RKO (cell line): ENCODE results near the gene SGMS1.
"Not testable (repeated sequence)": the region's sequence is repeated elsewhere in the genome, so short reads cannot be mapped to it uniquely, and the experiment has no call there.

Experiments used
- DNase-seq: peaks from one replicate; pipeline ENCODE4 v3.0.0-alpha.2; 2016; ENCODE audit warnings: low spot score

Gene SGMS1

DNA sequence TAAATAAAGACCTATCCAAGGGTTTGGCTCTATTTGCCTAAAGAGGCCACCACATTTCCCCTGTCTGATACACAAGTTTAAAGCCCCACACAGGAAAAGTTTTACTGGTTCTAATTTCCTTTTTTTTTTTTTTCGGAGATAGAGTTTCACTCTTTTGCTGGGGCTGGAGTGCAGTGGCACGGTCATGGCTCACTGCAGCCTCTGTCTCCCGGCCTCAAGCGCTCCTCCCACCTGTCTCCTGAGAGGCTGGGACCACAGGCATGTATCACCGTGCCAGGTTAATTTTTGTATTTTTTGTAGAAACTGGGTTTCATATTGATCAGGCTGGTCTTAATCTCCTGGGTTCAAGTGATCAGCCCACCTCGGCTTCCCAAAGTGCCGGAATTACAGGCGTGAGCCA, 319.1 kb downstream of the SGMS1 start:
- DNase-seq: no peak

DNA sequence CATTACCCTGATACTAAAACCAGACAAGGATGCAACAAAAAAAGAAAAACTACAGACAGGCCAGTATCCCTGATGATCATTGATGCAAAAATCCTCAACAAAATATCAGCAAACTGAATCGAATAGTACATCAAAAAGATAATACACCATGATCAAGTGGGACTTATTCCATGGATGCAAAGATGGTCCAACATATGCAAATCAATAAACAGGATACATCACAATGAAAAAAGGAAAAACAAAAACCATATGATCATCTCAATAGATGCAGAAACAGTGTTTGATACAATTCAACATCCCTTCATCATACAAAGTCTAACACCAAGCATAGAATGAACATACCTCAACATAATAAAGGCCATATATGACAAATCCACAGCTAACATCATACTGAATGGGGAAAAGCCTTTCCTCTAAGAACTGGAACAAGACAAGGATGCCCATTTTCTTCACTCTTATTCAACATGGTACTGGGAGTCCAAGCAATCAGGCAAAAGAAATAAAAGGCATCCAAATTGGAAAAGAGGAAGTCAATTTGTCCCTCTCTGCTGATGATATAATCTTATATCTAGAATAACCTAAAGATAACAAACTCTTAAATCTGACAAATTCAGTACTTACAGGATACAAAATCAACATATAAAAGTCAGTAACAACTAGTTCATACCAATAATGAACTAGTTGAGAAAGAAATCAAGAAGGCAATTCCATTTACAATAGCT, 323.6 kb downstream of the SGMS1 start:
- DNase-seq: no peak

- DNase-seq: no peak
Measured at GRCh38 chr10:50295367-50295766, 328.4 kb downstream of the SGMS1 start.

- no peak for DNase-seq
Measured at GRCh38 chr10:50294582-50294981, 329.2 kb downstream of the SGMS1 start.

- no peak for DNase-seq
Measured at GRCh38 chr10:50293513-50294313, 330.0 kb downstream of the SGMS1 start.

GRCh38 chr10:50291261-50291850, 332.4 kb downstream of the SGMS1 start:
- DNase-seq: no peak

DNA sequence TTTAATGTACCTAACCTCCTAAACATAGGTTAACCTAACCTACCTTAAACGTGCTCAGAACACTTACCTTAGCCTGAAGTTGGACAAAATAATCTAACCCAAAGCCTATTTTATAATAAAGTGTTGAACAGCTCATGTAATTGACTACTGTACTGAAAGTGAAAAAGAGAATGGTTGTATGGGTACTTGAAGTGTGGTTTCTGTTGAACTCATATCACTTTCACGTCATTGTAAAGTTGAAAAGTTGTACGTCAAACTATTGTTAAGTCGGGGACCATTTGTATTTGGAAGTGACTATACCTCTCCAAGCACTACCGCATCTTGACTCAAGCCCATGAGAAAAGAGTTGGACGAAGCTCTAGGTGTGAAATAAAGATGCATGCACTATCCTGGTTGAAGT, 334.6 kb downstream of the SGMS1 start:
- no peak for DNase-seq

- no peak for DNase-seq
Measured at GRCh38 chr10:50286996-50287803, 336.6 kb downstream of the SGMS1 start.

DNA sequence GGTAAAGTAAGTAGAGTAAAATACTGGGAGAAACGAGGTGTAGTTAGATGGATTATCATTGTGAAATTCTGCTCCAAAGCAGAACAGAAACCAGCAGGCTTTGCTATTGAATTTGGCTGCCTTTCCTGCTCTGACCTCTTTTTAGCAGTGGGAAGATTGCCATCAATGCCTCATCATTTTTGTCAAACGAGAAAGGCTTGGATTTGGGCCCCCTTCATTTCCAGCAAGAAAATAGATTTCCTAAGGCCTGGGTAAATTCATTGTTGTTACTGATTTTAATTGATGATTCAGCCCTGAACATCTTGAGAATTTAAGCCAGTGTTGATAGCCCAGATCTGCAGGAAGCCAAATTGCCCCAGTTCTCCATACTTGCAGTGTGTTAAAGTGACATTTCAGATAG, 337.2 kb downstream of the SGMS1 start:
- no peak for DNase-seq

- no peak for DNase-seq
Measured at GRCh38 chr10:50281967-50282522, 341.7 kb downstream of the SGMS1 start.

- DNase-seq: no peak
Measured at GRCh38 chr10:50281210-50281966, 342.4 kb downstream of the SGMS1 start.

DNA sequence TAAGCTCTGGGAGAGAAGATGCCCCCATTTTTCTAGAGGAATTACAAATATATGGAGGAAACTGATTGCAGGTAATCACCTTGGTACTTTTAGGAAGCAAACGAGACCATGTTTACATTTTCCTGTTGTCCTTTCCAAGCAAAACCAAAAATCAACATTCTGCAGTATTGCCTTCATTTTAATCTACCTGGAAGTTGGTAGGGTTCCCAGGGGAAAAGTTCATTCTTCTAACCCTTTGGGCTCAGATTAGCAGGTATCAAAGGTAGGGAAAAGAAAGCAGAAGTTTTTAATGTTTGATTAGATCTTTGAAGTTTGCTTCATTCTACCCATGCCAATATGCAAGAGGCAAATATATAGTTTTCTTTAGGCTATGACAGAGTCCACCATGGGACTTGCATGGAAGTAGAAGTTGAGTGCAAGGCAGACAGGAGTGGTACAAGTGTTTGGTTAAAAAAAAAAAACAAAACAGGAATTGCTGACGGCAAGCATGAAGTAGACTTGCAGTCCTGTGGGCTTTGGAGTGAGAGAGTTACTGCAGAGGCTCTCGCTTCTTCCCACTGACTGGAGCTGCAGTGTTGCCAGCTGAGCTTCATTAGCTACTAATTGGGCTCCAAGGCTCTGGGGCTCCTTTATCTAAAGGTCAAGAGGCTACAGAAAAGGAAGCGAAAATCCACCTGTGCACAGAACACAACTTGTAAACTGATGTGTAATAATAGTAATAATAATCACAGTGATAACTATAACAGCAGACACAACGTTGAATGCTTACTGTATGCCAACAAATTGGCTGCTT, 343.5 kb downstream of the SGMS1 start:
- DNase-seq: no peak

DNA sequence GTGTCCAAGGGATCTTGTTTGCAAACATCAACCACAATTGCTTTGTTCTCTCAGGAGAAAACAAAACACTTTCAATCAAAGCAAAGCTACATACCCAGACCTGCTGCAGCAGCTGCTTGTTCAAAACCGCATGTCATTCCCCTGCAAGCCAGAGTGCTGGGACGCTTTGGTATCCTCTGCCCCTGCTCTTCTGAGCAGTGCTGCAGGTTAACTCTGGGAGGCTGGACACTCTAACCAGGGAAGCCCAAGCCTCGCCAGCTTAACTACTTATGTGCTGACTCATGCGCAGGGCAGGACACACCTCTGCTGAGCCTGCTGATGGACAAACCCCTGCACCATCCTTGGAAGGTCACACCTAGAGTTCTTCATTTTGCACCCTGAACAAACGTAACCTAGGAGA, 344.3 kb downstream of the SGMS1 start:
- DNase-seq: no peak

DNA sequence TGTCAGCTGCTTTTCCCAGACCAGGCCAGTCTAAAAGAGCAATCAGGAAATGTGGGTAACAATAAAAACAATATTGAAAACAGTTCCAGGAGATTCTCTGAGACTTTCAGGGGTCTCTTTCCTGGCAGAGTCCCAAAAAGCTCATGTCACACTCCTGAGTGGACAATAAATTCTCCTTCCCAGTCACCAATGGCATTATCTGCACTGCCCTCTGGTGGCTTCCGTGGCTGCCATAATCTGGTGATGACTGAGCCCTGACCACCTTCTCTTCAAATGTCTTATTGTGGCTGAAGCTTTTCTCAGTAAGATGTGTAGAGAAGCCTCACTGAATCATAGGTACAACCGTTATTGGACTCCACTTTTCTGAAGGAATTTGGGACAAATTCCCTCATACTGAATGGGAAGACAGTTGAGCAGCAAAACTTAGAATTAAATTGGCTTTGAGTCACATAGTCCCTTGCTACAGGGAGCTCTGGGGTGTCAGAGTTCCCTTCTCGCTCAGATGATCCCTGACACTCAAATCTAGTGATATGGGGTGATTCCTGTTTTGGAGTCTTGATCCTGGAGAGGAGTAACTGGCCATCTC, 348.0 kb downstream of the SGMS1 start:
- peak; percentile 27 for DNase-seq

- no peak for DNase-seq
Measured at GRCh38 chr10:50272531-50272930, 351.2 kb downstream of the SGMS1 start.

DNA sequence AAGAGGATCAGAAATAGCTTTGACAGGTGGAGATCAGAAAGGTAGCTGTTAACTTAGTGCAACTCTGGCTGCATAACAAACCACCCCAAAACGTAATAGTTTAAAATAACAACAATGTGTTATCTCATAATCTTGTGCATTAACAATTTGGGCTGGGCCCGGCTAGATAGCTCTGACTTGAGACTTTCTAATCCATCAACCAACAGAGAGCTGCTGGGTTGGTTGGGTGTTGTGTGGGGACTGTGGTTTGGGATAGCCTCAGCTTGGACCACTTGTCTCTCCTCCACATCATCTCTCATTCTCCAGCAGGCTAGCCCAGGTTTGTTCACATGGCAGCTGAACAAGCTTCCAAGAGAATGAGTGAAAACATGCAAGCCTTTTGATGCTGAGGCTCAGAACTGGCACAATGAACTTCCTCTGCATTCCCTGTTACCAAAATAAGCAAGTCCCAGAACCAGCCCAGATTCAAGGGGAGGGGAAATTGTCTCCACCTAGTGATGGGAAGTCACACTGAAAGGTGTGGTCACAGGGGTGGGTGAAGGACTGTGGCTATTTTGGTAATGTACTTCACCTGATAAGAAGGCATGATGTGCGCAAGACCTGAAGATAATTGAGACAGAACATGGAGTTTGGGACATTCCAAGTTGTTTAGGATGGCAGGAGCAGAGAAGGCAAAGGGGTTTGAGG, 352.0 kb downstream of the SGMS1 start:
- no peak for DNase-seq

DNA sequence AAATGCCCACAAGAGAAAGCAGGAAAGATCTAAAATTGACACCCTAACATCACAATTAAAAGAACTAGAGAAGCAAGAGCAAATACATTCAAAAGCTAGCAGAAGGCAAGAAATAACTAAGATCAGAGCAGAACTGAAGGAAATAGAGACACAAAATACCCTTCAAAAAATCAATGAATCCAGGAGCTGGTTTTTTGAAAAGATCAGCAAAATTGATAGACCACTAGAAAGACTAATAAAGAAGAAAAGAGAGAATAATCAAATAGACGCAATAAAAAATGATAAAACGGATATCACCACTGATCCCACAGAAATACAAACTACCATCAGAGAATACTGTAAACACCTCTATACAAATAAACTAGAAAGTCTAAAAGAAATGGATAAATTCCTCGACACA, 355.9 kb downstream of the SGMS1 start:
- DNase-seq: not testable (repeated sequence)

- not testable (repeated sequence) for DNase-seq
Measured at GRCh38 chr10:50262625-50263024, 361.1 kb downstream of the SGMS1 start.

- no peak for DNase-seq
Measured at GRCh38 chr10:50260791-50261281, 362.9 kb downstream of the SGMS1 start.
